Fibroblast of villous mesenchyme (primary cell): ENCODE data around the gene SPATA20. TPM values are rescaled to one million over a fixed set of nuclear protein-coding genes. Genes with fewer than 3 reads are reported as not detected.

Source experiments
- DNase-seq: peaks from one replicate; pipeline ENCODE4 v3.0.0-alpha.2; 2010; ENCODE audit warnings: low read depth
- H3K4me3 ChIP-seq: 2 replicates; pipeline ENCODE4 v1.5.1; 2011; ENCODE audit warnings: low read depth, mild to moderate bottlenecking, low read length
- CTCF ChIP-seq: IDR thresholded peaks from 2 replicates; pipeline ENCODE4 v1.5.1; 2012; ENCODE audit warnings: low read depth, mild to moderate bottlenecking, low read length; ENCODE audit not compliant: insufficient read depth
- total RNA-seq: library from RNA; depleted of rRNA; stranded (reverse); fragments of >200 nt; gene quantifications from 2 replicates; pipeline ENCODE4 v1.2.3, GENCODE V29; 2012

The SPATA20 gene
- total RNA-seq, 1 donor = 102 TPM

DNA sequence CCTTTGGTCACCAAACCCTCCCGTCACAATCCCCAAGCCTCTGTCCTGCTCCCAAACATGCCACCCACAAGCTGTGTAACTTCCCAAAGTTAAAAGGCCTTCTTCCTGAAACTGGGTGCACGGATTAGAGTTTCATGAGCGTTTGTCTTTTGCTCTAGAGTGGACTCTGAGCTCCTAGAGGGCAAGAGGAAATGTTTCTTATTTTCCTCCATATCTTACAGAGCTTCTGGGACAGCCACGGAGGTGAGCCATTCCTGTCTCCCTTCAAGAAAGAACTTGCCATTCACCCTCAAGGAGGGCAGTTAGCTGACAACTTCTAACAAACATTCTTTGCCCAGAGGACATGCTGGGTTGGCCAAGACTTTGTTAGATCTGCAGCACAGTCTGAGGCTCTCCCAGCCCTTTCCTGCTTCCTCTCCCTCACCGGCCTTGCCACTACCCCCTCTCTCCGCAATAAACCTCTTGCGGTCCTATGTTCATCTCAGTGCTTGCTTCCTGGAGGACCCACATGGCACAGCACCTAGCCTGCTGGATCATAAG, 41.3 kb upstream of the SPATA20 start:
- H3K4me3 ChIP-seq = no peak overlapping the region
- TF ChIP-seq CTCF = no peak
- DNase-seq = no peak

- TF ChIP-seq CTCF = no peak
- DNase-seq = no peak
- H3K4me3 ChIP-seq = no peak overlapping the region
Observed at GRCh38 chr17:50506298-50506697, 40.7 kb upstream of the SPATA20 start.

DNA sequence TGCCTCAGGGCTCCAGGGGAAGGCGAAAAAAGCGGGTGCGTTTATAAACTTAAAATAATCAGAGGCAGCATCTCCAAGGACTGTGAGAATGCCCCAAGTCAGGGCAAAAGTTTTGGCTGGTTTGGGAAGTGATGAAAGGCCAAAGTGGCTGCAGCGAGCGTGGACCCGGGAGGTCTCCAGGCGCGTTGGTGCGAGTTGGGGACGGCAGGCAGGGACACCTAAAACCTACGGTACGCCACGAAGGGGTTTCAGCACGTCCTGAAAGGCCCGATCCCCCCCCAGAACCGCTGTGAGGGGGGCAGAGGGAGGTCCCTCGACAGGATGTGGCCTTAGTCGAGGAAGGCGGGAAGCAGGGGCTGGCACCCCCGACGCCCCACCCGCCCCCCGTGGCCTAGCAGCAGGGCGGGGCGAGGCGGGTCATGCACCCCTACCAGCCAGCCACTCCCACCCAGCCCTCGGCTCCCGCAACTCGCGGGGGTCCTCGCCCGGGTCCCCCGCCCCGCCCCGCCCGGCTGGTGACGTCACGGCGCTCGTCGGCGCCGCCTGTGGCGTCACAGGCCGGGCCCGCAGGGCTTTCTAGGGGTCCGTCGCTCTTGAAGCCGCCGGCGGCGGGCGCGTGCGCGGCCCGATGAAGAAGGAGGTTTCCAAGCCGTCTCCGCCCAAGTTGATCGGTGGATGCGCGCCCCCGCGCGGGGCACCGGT, 39.0 kb upstream of the SPATA20 start, which contains the start of gene MYCBPAP:
MYCBPAP (plus strand) TSS at position 569 of the 702 bp plus-strand sequence. CDS start 236 bp downstream, outside the sequence.
- DNase-seq = peak; percentile 80
- no peak for TF ChIP-seq CTCF

DNA sequence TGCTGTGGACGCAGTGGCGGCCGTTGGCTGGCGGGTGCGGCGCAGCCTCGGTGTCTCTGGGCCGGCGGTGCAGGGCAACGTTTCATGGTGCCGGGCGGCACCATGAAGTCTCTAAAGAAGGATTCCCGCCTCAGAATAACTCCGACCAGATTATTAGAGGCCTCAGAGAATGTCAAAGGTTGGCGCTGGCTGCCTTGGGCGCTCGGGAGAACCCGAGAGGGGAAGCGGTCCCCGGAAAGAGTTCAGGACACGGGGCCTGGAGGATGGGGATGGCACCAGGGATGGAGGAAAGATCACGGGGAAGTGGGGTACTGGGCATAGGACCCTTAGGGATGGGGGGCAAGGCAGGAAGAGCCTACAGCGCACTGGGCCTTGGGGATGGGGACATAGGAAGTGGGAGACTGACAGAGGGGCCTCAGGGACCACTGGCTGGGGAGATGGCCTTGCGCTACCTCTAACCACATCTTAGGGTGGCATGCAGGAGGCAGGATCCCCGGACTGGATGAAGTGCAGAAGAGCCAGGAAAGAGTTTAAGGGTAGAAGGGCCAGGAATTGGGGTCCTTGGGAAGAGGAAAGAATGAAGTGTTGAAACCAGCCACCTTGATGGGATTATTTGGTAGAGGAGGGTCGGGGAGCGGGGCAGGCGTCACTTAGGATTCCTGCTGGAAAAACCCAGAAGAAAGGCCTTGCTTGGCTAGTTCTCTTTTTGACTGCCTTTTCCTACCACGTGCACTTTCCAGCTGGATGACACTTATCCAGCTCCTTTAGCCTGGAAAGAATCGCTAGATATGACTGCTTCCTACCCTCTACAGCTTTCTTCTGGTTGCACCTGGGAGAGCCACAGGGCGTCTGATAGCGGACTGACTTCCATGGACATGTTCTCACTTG, 38.2 kb upstream of the SPATA20 start:
- no peak for TF ChIP-seq CTCF
- peak overlapping the region; percentile 62 for H3K4me3 ChIP-seq
- DNase-seq = no peak

More for the DNA sequence above, 39.0 kb upstream of the SPATA20 start, which contains the start of gene MYCBPAP:
- peak within 1 kb of the TSS; percentile 62 for H3K4me3 ChIP-seq

DNA sequence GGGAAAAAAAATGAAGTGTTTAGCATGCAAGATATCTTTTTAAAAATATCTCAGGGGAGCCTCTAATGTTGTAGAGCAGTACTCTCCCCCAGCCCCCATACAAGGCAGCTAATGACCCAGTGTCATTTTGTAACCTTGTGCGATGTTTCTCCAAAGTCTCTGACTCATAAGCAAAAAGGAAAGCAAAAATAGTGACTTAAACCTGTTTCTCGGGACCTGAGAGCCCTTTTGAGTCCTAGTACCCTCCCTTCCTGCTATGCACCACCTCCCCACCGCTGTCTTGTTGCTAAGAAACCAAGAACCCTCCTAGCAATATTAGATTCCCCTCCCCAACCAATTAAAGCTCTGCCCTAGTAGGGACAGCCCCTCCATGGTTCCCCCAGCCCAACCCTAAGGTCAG, 35.9 kb upstream of the SPATA20 start:
- no peak for TF ChIP-seq CTCF
- no peak overlapping the region for H3K4me3 ChIP-seq
- peak; percentile 71 for DNase-seq

- DNase-seq = peak; percentile 75
- TF ChIP-seq CTCF = no peak
- H3K4me3 ChIP-seq = no peak overlapping the region
Observed at GRCh38 chr17:50513495-50513894, 33.5 kb upstream of the SPATA20 start.
